ENCODE measurements around the gene NRGN.

DNA sequence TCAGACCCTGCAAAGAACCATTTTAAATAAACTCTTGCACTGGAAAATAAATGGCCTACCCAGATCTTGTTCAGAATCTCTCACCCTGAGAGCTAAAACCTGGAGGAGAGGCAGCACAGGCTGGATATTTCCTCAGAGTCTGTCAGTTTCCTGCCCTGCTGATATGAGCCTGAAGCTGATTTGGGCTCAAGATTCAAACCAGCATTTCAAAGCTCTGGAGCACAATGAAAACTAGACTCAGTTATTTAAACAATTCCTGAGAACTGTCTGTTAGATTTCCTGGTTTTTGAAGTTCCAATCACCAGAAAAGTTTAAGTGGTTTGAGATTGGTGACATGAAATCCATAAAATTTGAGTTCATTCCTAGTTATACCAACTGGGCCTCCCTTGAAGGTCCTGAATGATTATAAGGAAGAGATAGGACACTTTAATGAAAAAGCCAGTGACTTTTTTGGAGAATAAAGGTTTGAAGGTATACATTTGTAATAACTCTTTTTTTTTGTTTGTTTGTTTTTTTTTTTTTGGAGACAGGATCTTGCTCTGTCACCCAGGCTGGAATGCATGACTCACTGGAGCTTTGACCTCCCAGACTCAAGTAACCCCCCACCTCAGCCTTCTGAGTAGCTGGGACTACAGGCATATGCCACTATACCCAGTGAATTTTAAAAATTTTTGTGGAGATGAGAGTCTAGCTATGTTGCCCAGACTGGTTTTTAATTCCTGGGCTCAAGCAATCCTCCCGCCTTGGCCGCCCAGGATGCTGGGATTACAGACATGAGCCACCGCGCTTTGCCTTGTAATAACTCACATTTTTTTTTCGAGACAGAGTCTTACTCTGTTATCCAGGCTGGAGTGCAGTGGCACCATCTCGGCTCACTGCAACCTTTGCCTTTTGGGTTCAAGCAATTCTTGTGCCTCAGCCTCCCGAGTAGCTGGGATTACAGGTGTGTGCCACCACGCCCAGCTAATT lies 30.3 kb downstream of the NRGN start:
- TF ChIP-seq, protein P1, sequence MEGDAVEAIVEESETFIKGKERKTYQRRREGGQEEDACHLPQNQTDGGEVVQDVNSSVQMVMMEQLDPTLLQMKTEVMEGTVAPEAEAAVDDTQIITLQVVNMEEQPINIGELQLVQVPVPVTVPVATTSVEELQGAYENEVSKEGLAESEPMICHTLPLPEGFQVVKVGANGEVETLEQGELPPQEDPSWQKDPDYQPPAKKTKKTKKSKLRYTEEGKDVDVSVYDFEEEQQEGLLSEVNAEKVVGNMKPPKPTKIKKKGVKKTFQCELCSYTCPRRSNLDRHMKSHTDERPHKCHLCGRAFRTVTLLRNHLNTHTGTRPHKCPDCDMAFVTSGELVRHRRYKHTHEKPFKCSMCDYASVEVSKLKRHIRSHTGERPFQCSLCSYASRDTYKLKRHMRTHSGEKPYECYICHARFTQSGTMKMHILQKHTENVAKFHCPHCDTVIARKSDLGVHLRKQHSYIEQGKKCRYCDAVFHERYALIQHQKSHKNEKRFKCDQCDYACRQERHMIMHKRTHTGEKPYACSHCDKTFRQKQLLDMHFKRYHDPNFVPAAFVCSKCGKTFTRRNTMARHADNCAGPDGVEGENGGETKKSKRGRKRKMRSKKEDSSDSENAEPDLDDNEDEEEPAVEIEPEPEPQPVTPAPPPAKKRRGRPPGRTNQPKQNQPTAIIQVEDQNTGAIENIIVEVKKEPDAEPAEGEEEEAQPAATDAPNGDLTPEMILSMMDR (IDR thresholded peaks at IDR 0.05; ENCODE audit: poor library complexity), result no peak
- TF ChIP-seq EZH2 (IDR thresholded peaks at IDR 0.05; ENCODE audit: borderline replicate concordance), result no peak
- TF ChIP-seq EZH2phosphoT487 (IDR thresholded peaks at IDR 0.05; ENCODE audit: low read depth, severe bottlenecking, unreplicated experiment), result no peak
